HG03432 (cell line): ENCODE data around the gene PRC1.
"Not testable (repeated sequence)": the region's sequence is repeated elsewhere in the genome, so short reads cannot be mapped to it uniquely, and the experiment has no call there.

Experiments
- ATAC-seq: cut with Tn5 transposase; IDR thresholded peaks from one replicate; pipeline ENCODE4 v1.9.1; 2021; ENCODE audit warnings: mild to moderate bottlenecking, moderate library complexity; ENCODE audit not compliant: unreplicated experiment

The PRC1 gene

GRCh38 chr15:90994417-90995311 is at the start of gene PRC1:
PRC1 (minus strand) TSS chr15:90994535; CDS start chr15:90994417, 118 bp downstream.
- ATAC-seq = peak; percentile 97

GRCh38 chr15:91043202-91043874 is 49.0 kb upstream of the PRC1 start:
- ATAC-seq = no peak

GRCh38 chr15:91040856-91041255 is 46.5 kb upstream of the PRC1 start:
- no peak for ATAC-seq

- no peak for ATAC-seq
These were observed 45.7 kb upstream of the PRC1 start for GRCh38 chr15:91039996-91040395.

- no peak for ATAC-seq
These were observed 38.8 kb upstream of the PRC1 start for GRCh38 chr15:91032919-91033803.

GRCh38 chr15:91031796-91032195 is 37.5 kb upstream of the PRC1 start:
- no peak for ATAC-seq

GRCh38 chr15:91027677-91028076 is 33.3 kb upstream of the PRC1 start:
- ATAC-seq = no peak

- ATAC-seq = no peak
These were observed 29.4 kb upstream of the PRC1 start for GRCh38 chr15:91023720-91024119.

GRCh38 chr15:91022832-91023129 is 28.4 kb upstream of the PRC1 start:
- no peak for ATAC-seq

GRCh38 chr15:91022075-91022831 is 27.9 kb upstream of the PRC1 start, which contains the start of gene VPS33B:
VPS33B (minus strand) TSS chr15:91022594; CDS start chr15:91022249, 345 bp downstream.
- peak; percentile 83 for ATAC-seq

- ATAC-seq = no peak
These were observed 27.3 kb upstream of the PRC1 start for GRCh38 chr15:91021516-91022074.

- ATAC-seq = no peak
These were observed 23.8 kb upstream of the PRC1 start for GRCh38 chr15:91018158-91018557.

- ATAC-seq = no peak
These were observed 23.4 kb upstream of the PRC1 start for GRCh38 chr15:91017716-91018115.

GRCh38 chr15:91013701-91014100 is 19.4 kb upstream of the PRC1 start:
- not testable (repeated sequence) for ATAC-seq

- no peak for ATAC-seq
These were observed 12.9 kb upstream of the PRC1 start for GRCh38 chr15:91007266-91007665.

- ATAC-seq = no peak
These were observed 6.9 kb upstream of the PRC1 start for GRCh38 chr15:91001209-91001608.

- no peak for ATAC-seq
These were observed 4.4 kb upstream of the PRC1 start for GRCh38 chr15:90998737-90999136.

GRCh38 chr15:90994059-90994416 is 297 bp downstream of the PRC1 start:
- peak; percentile 23 for ATAC-seq

- no peak for ATAC-seq
These were observed 2.6 kb downstream of the PRC1 start for GRCh38 chr15:90991587-90992285.

GRCh38 chr15:90990446-90990845 is 3.9 kb downstream of the PRC1 start:
- no peak for ATAC-seq
